PC-3 (cell line): Measurements from ENCODE around the gene FKBP2. TPM values are rescaled to one million over a fixed set of nuclear protein-coding genes. Genes with fewer than 3 reads are reported as not detected.

Experiments
- ATAC-seq: fragments of 200-7000 bp; cut with Tn5 transposase; 2 replicates; pipeline ENCODE4 v1.9.1; 2020; ENCODE audit warnings: mild to moderate bottlenecking, moderate library complexity
- BruUV-seq: library from RNA; stranded (reverse); fragments of 400-500 nt; replicated peaks from 2 replicates; lab custom pipeline; 2021; lab: Mats Ljungman, UMichigan
- CTCF ChIA-PET: fragments of 300-600 bp; sonication (Branson Sonifier 250); formaldehyde crosslinking; loops from one replicate; lab custom pipeline; 2022; ENCODE audit warnings: antibody characterized with exemption; lab: Charles Lee
- POLR2A ChIA-PET: fragments of 300-600 bp; sonication (Branson Sonifier 250); formaldehyde crosslinking; loops from one replicate; lab custom pipeline; 2022; ENCODE audit warnings: antibody characterized with exemption; ENCODE audit not compliant: unreplicated experiment; lab: Charles Lee
- DNase-seq: peaks from one replicate; pipeline ENCODE4 v3.0.0-alpha.2; 2015
- H2AFZ ChIP-seq: fragments of 300-600 bp; sonication (generic); 2 replicates; pipeline ENCODE4 v1.6.0; 2016; ENCODE audit warnings: antibody characterized with exemption, low read length
- H3F3A ChIP-seq: fragments of 300-600 bp; sonication (generic); one replicate; pipeline ENCODE4 v1.6.0; 2017; ENCODE audit warnings: antibody characterized with exemption, low read length, control low read depth, mild to moderate bottlenecking; ENCODE audit not compliant: unreplicated experiment
- H3K27ac ChIP-seq: fragments of 300-600 bp; sonication (generic); 2 replicates; pipeline ENCODE4 v1.5.1; 2016; ENCODE audit warnings: mild to moderate bottlenecking, low read length
- H3K27me3 ChIP-seq: fragments of 300-600 bp; sonication (generic); 2 replicates; pipeline ENCODE4 v1.6.1; 2016; ENCODE audit warnings: low read length, mixed read lengths
- H3K36me3 ChIP-seq: fragments of 300-600 bp; sonication (generic); 2 replicates; pipeline ENCODE4 v1.6.1; 2016; ENCODE audit warnings: low read depth, mixed run types, low read length, mixed read lengths
- H3K4me1 ChIP-seq: fragments of 300-600 bp; sonication (generic); 2 replicates; pipeline ENCODE4 v1.5.1; 2016; ENCODE audit warnings: low read length; ENCODE audit not compliant: insufficient read depth
- H3K4me2 ChIP-seq: fragments of 300-600 bp; sonication (generic); 2 replicates; pipeline ENCODE4 v1.6.0; 2016; ENCODE audit warnings: low read length
- H3K4me3 ChIP-seq: fragments of 300-600 bp; sonication (generic); 2 replicates; pipeline ENCODE4 v1.5.1; 2016; ENCODE audit warnings: mild to moderate bottlenecking, low read length, mixed read lengths
- H3K79me2 ChIP-seq: fragments of 300-600 bp; sonication (generic); 2 replicates; pipeline ENCODE4 v1.6.1; 2017; ENCODE audit warnings: low read length, mixed read lengths
- H3K9ac ChIP-seq: fragments of 300-600 bp; sonication (generic); 2 replicates; pipeline ENCODE4 v1.6.0; 2016; ENCODE audit warnings: mild to moderate bottlenecking, low read length
- H3K9me2 ChIP-seq: fragments of 300-600 bp; sonication (generic); replicated peaks from 2 replicates; pipeline ENCODE4 v1.6.1; 2016; ENCODE audit warnings: mixed run types, low read length, mixed read lengths
- H3K9me3 ChIP-seq: fragments of 300-600 bp; sonication (generic); 2 replicates; pipeline ENCODE4 v1.6.1; 2016; ENCODE audit warnings: low read length, mixed read lengths
- H4K20me1 ChIP-seq: fragments of 300-600 bp; sonication (generic); 2 replicates; pipeline ENCODE4 v1.6.1; 2016; ENCODE audit warnings: low read length, mixed read lengths
- EZH2 ChIP-seq: fragments of 300-600 bp; sonication (generic); IDR thresholded peaks from one replicate; pipeline ENCODE4 v1.6.1; 2017; ENCODE audit warnings: antibody characterized with exemption, mild to moderate bottlenecking, low read length; ENCODE audit not compliant: unreplicated experiment
- EZH2phosphoT487 ChIP-seq: fragments of 300-600 bp; sonication (generic); IDR thresholded peaks from 2 replicates; pipeline ENCODE4 v1.6.1; 2018; ENCODE audit warnings: mild to moderate bottlenecking, antibody characterized with exemption, low read length, borderline replicate concordance
- intact Hi-C: fragments of 100-400 bp; cut with micrococcal nuclease; formaldehyde crosslinking; loops from 2 replicates; pipeline ENCODE4 v1.9.0; 2023
- total RNA-seq: library from RNA; depleted of rRNA; stranded (reverse); fragments of >200 nt; gene quantifications from 2 replicates; pipeline ENCODE4 v1.2.3, GENCODE V29; 2014
- TF ChIP-seq, protein P1 (sequence below): fragments of 300-600 bp; sonication (generic); conservative IDR thresholded peaks from 2 replicates; pipeline ENCODE4 v1.5.1; 2017; ENCODE audit warnings: antibody characterized with exemption, low read depth, mild to moderate bottlenecking, low read length

FKBP2 gene
- total RNA-seq, 1 experiment from 2014 or later, result 215 TPM

DNA sequence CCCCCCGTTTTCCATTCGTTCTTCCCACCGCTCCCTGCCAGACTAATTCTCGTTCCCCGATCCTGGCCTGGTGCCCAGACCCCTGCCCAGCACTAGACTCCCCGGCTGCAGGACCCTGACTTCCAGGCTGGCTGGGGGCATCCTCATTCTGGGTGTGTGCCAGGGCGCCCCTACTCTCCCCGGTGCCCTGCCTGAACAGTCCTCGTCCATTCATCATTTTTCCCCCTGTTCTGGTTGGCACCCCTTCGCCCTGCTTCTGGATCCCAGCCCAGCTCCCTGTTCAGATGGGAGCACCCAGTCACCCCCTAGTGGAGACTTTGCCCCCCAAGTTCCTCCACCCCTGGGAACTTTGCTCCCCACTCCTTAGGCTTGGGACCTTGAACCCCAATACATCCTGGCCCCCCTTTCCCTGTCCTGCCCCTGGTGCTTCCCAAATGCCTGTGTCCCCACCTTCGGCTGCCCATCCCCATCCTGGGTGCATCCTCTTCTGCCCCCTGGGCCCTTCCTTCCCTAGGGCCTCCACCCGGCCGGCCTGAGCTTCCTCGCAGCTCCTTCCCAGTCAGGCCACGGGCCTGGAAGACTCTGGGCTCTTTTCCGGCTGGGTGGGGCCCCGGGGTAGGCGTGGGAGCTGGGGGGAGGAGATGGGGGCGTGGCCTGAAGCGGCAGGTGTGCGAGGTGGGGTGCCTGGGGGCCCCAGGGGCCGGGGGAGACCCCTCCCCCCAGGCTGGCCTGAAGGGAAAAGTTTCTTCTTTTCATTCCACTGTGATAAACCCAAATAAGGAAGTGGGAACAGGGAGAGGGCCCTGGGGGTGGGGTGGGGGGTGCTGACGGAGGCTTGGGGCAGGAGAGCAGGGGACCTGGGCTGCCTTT, 11.3 kb downstream of the FKBP2 start:
- peak; percentile 45 for ATAC-seq
- intact Hi-C loops, result no loop called here

DNA sequence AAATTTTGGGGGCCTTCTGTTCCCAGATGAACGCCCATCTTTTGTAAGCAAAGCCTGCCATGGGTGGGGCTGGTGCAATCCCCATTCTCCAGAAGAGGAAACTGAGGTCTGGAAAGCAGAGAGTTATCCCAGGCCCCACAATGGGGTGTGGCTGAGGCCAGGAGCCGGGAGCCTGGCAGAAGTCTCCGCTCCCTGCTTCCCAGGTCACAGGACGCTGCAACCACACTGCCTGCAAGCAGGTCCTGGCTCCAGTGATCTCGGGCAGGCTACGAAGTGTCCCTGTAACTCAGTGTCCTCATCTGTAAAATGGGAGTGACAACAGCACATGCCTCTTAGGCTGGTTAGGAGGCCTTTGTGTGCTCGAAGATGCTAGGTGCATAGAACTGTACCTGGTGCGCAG, 12.1 kb downstream of the FKBP2 start:
- no peaks in the 10 kb centered on the region for H3K9me2 ChIP-seq
- peaks cover 21% of the 10 kb centered on the region for H3K36me3 ChIP-seq
- TF ChIP-seq EZH2 (no peak), EZH2phosphoT487 (no peak)
- TF ChIP-seq, protein P1, sequence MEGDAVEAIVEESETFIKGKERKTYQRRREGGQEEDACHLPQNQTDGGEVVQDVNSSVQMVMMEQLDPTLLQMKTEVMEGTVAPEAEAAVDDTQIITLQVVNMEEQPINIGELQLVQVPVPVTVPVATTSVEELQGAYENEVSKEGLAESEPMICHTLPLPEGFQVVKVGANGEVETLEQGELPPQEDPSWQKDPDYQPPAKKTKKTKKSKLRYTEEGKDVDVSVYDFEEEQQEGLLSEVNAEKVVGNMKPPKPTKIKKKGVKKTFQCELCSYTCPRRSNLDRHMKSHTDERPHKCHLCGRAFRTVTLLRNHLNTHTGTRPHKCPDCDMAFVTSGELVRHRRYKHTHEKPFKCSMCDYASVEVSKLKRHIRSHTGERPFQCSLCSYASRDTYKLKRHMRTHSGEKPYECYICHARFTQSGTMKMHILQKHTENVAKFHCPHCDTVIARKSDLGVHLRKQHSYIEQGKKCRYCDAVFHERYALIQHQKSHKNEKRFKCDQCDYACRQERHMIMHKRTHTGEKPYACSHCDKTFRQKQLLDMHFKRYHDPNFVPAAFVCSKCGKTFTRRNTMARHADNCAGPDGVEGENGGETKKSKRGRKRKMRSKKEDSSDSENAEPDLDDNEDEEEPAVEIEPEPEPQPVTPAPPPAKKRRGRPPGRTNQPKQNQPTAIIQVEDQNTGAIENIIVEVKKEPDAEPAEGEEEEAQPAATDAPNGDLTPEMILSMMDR, result no peak
- H3K79me2 ChIP-seq, result peaks cover 25% of the 10 kb centered on the region
- intact Hi-C loops, result no loop called here
- ChIA-PET POLR2A (no interaction called here), CTCF (interaction anchor here (0.6 kb wide), 2 partner anchors 12 to 93 kb away, joined by 3 read pairs; partner anchors contain the start of gene FKBP2)
- H3F3A ChIP-seq, result no peaks in the 10 kb centered on the region
- ATAC-seq, result no peak
- H4K20me1 ChIP-seq, result no peaks in the 10 kb centered on the region; the same call in 1 of the 2 replicates
- no peaks in the 10 kb centered on the region for H3K27me3 ChIP-seq
- BruUV-seq, result TSS peak; percentile 9
- H2AFZ ChIP-seq, result no peak overlapping the region
- H3K27ac ChIP-seq, result no peak overlapping the region
- no peaks in the 10 kb centered on the region for H3K9me3 ChIP-seq
- H3K9ac ChIP-seq, result no peak overlapping the region
- H3K4me1 ChIP-seq, result peaks cover 25% of the 10 kb centered on the region
- H3K4me2 ChIP-seq, result peak overlapping the region; percentile 98
- DNase-seq, result no peak
- H3K4me3 ChIP-seq, result peak overlapping the region; percentile 85

More for the DNA sequence above, 11.3 kb downstream of the FKBP2 start:
- H3K27ac ChIP-seq, result no peak overlapping the region
- no peaks in the 10 kb centered on the region for H3F3A ChIP-seq
- ChIA-PET CTCF (interaction anchor here (0.6 to 1.3 kb wide), 12 partner anchors 8 to 103 kb away, joined by 3 to 11 read pairs (median 4); partner anchors contain the start of genes FKBP2 and GPR137), POLR2A (interaction anchor here (0.6 to 0.7 kb wide), 2 partner anchors 43 to 63 kb away, joined by 3 to 4 read pairs; no protein-coding TSS in a partner anchor)
- H3K79me2 ChIP-seq, result peaks cover 25% of the 10 kb centered on the region
- DNase-seq, result peak; percentile 77
- H2AFZ ChIP-seq, result peak overlapping the region; percentile 68
- H4K20me1 ChIP-seq, result no peaks in the 10 kb centered on the region; the same call in 1 of the 2 replicates
- peaks cover 31% of the 10 kb centered on the region for H3K4me1 ChIP-seq
- H3K4me3 ChIP-seq, result peak overlapping the region; percentile 85
- BruUV-seq, result TSS peak; percentile 4
- no peaks in the 10 kb centered on the region for H3K9me3 ChIP-seq
- TF ChIP-seq, protein P1, result peak; percentile 64
- TF ChIP-seq EZH2, result no peak
- no peaks in the 10 kb centered on the region for H3K9me2 ChIP-seq
- peaks cover 21% of the 10 kb centered on the region for H3K36me3 ChIP-seq
- peak overlapping the region; percentile 79 for H3K9ac ChIP-seq
- H3K27me3 ChIP-seq, result no peaks in the 10 kb centered on the region
- H3K4me2 ChIP-seq, result peak overlapping the region; percentile 98
